Esophagus muscularis mucosa (tissue), 4 donors: ENCODE results near the gene MYO7B. TPM values are rescaled to one million over a fixed set of nuclear protein-coding genes. Genes with fewer than 3 reads are reported as not detected.

Source experiments
- DNase-seq: peaks from one replicate; pipeline ENCODE4 v3.0.0-alpha.2; 2017; ENCODE audit errors: extremely low spot score
- H3K27ac ChIP-seq, 4 donors: fragments of 200-600 bp; sonication (generic); replicated peaks in 1 of 4; 1 replicate in 3 of 4; 2 replicates in 1 of 4; pipeline ENCODE4 v1.5.1; 2016 to 2019; ENCODE audit warnings: mild to moderate bottlenecking in 1 of 4
- H3K27me3 ChIP-seq, 4 donors: fragments of 200-600 bp; sonication (generic); one replicate each; pipeline versions ENCODE4 v1.5.1 to v1.6.0; 2016 to 2019
- H3K36me3 ChIP-seq, 4 donors: fragments of 200-600 bp; sonication (generic); one replicate each; pipeline ENCODE4 v1.5.1; 2016 to 2019
- H3K4me1 ChIP-seq, 4 donors: fragments of 200-600 bp; sonication (generic); one replicate each; pipeline ENCODE4 v1.5.1; 2016 to 2019
- H3K4me3 ChIP-seq, 4 donors: fragments of 200-600 bp; sonication (generic); 1 replicate in 2 of 4; 2 replicates in 2 of 4; pipeline ENCODE4 v1.5.1; 2016 to 2019; ENCODE audit warnings: mild to moderate bottlenecking in 4 of 4, moderate library complexity in 1 of 4
- H3K9me3 ChIP-seq, 4 donors: fragments of 200-600 bp; sonication (generic); 1 replicate in 3 of 4; 2 replicates in 1 of 4; pipeline ENCODE4 v1.5.1; 2016 to 2019
- CTCF ChIP-seq, 3 experiments: fragments of 200-600 bp in 2 of 3; fragments of 450-650 bp in 1 of 3; sonication (generic) in 2 of 3; IDR thresholded peaks; one replicate each; pipeline ENCODE4 v1.5.1; 2017 to 2019; ENCODE audit warnings: antibody characterized with exemption in 3 of 3, mild to moderate bottlenecking in 2 of 3, moderate library complexity in 1 of 3
- EP300 ChIP-seq: sonication (generic); formaldehyde crosslinking; IDR thresholded peaks from one replicate; pipeline ENCODE4 v1.6.1; 2017; ENCODE audit warnings: antibody characterized with exemption
- POLR2A ChIP-seq: fragments of 450-650 bp; IDR thresholded peaks from one replicate; pipeline ENCODE4 v1.6.1; 2017; ENCODE audit warnings: antibody characterized with exemption, moderate library complexity, mild to moderate bottlenecking, low read depth
- POLR2AphosphoS5 ChIP-seq, 2 donors: sonication (generic); formaldehyde crosslinking; IDR thresholded peaks; one replicate each; pipeline ENCODE4 v1.6.1; 2017; ENCODE audit warnings: antibody characterized with exemption in 2 of 2
- WGBS: methylation state at CpG from one replicate; pipeline ENCODE4 v1.1.5; 2018; 5-methylcytosine and 5-hydroxymethylcytosine counted together
- intact Hi-C: fragments of 100-400 bp; cut with DNase I; formaldehyde crosslinking; loops from one replicate; pipeline ENCODE4 v1.15.1; 2023
- total RNA-seq, 4 donors: library from RNA; depleted of rRNA; stranded (reverse); fragments of >200 nt; gene quantifications; one replicate each; pipeline versions ENCODE4 v1.1.0 to v1.2.1, GENCODE V29; 2016

Gene MYO7B
- total RNA-seq, 4 donors from 2014 or later: 0.19 to 0.98 (median 0.33) TPM; not detected in 1

DNA sequence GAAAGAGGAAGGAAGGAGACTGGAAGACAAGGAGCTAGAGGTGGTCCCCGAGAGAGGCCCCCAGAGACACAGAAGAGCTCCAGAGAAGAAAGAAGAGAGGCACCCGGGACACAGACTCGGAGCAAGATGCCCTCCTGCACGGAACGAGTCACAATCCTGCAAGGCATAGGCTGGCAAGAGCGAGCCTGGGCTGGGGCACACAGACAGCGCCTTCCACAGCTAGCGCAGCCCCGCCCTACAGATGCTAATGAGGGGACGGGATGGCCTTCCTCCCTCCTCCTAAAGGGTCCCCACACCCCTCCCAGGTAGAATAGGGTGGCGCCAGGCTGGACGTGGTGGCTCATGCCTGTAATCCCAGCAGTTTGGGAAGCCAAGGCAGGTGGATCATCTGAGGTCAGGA is 90.7 kb downstream of the MYO7B start:
- TF ChIP-seq POLR2A (no peak), CTCF (IDR thresholded peaks at IDR 0.05) (no peak), POLR2AphosphoS5 (IDR thresholded peaks at IDR 0.05) (no peak), EP300 (no peak)

DNA sequence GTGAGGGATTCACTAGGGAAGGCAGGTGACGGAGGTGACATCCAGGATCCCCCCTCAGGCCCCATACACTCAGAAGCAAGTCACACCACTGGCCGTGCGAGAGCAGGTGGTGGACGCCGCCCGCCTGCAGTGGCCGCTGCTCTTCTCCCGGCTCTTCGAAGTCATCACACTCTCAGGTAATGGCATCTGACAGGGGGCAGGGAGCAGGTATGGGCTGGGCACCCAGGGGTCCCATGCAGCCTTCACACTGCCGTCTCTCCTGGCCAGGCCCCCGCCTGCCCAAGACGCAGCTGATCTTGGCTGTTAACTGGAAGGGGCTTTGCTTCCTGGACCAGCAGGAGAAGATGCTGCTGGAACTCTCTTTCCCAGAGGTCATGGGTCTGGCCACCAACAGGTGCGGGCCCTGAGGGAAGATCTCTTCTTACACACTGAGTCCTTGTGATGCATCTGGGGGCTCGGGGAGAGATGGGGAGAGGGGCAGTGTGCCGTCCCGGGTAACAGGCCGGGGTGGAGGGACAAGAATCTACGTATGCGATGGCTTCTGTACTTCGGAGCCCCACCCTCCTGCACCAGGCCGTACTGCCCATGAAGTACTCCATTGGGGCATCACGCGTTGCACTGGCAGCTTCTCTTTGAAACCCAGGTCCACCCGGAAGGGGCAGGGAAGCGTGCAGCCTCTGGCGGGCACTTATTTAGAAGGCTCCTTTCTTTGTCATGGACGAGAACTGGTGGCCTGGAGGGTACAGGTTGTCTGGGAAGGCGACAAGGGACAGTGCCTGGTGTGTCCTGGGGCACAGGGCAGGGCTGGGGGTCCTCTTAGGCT is 91.6 kb downstream of the MYO7B start:
- no peak for DNase-seq
- peaks cover 0 to 56% (median 26%) of the 10 kb centered on the region in 4 donors for H3K27me3 ChIP-seq
- TF ChIP-seq CTCF (IDR thresholded peaks at IDR 0.05) (no peak), EP300 (no peak), POLR2AphosphoS5 (IDR thresholded peaks at IDR 0.05) (no peak), POLR2A (no peak)

More for the DNA sequence above, 90.7 kb downstream of the MYO7B start:
- Histone ChIP-seq H3K27me3 (peaks cover 0 to 63% (median 28%) of the 10 kb centered on the region in 4 donors), H3K9me3 (no peaks in the 10 kb centered on the region), H3K27ac (no peak overlapping the region), H3K4me1 (peaks cover 8 to 16% (median 13%) of the 10 kb centered on the region in 4 donors), H3K36me3 (no peaks in the 10 kb centered on the region), H3K4me3 (no peak overlapping the region)
- 35% methylated on average over 7 of the region's 12 CpGs for WGBS
- no peak for DNase-seq
- intact Hi-C loops: no loop called here

GRCh38 chr2:127627740-127628571 is 92.5 kb downstream of the MYO7B start:
- TF ChIP-seq EP300 (no peak), POLR2AphosphoS5 (IDR thresholded peaks at IDR 0.05) (no peak), CTCF (IDR thresholded peaks at IDR 0.05) (no peak), POLR2A (no peak)
- Histone ChIP-seq H3K36me3 (no peaks in the 10 kb centered on the region), H3K27ac (no peak overlapping the region), H3K4me3 (no peak overlapping the region), H3K9me3 (no peaks in the 10 kb centered on the region), H3K4me1 (peaks cover 26 to 33% (median 31%) of the 10 kb centered on the region in 4 donors), H3K27me3 (peaks cover 0 to 48% (median 20%) of the 10 kb centered on the region in 4 donors)
- intact Hi-C loops: no loop called here
- no peak for DNase-seq
- 83% methylated on average over 8 of the region's 18 CpGs for WGBS

More for the DNA sequence above, 91.6 kb downstream of the MYO7B start:
- Histone ChIP-seq H3K9me3 (no peaks in the 10 kb centered on the region), H3K4me3 (no peak overlapping the region), H3K4me1 (peaks cover 18 to 25% (median 23%) of the 10 kb centered on the region in 4 donors), H3K36me3 (no peaks in the 10 kb centered on the region), H3K27ac (no peak overlapping the region)
- 79% methylated on average over 18 of the region's 28 CpGs for WGBS
- intact Hi-C loops: no loop called here

DNA sequence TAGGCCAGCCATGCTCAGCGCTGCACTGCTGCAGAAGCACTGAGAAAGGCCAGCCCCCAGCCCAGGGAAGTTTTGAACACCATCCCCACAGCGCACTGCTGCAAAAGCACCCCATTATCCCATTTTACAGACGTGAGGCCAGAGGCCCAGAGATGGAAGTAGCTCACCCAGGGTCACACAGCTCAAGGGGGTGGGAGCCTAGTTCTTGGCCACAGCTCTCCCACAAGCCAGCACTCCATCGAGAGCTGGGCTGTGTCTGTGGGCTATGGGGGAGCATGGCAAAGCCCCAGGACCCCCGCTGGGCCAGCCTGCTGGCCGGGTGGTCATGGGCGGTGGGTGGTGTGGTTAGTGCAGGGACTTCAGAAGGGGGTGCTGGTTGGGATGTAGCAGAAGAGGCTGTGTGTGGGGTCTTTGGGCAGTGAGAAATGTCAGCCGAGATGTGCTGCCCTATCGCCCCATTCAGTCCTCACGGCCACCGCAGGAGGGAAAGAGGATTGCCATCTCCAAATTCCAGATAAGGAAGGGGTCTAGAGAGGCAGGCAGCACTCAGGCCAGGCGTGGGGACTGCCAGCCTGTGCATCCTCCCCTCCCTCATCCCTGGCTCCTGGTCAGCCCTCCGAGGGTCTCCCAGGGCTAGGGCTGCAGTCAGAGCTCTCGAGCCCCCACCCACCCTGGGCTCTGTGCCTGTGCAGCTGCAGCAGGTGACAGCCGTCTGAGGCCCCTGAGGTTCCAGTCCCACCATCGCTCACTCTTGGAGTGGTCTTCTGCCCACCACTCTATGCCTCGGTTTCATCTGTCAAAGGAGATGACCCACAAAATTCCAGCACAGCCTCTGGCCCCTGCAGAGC is 93.5 kb downstream of the MYO7B start:
- no peak overlapping the region for H3K27ac ChIP-seq
- peaks cover 0 to 37% (median 12%) of the 10 kb centered on the region in 4 donors for H3K27me3 ChIP-seq
- no peak for DNase-seq
- no peak for TF ChIP-seq CTCF (IDR thresholded peaks at IDR 0.05)
- no peak for TF ChIP-seq EP300
- TF ChIP-seq POLR2AphosphoS5 (IDR thresholded peaks at IDR 0.05): no peak
- no peak for TF ChIP-seq POLR2A
- WGBS: 50% methylated on average over 8 of the region's 17 CpGs
- H3K36me3 ChIP-seq: no peaks in the 10 kb centered on the region
- intact Hi-C loops: no loop called here
- no peaks in the 10 kb centered on the region for H3K9me3 ChIP-seq
- no peak overlapping the region for H3K4me3 ChIP-seq
- H3K4me1 ChIP-seq: peaks cover 37 to 44% (median 41%) of the 10 kb centered on the region in 4 donors
